ENCODE results near the gene CUX1. TPM values are rescaled to one million over a fixed set of nuclear protein-coding genes. Genes with fewer than 3 reads are reported as not detected.
"Not testable (repeated sequence)": the region's sequence is repeated elsewhere in the genome, so short reads cannot be mapped to it uniquely, and the experiment has no call there.

Gene CUX1
- total RNA-seq, 2 donors from 2014 or later, result 87.6 to 120 TPM

DNA sequence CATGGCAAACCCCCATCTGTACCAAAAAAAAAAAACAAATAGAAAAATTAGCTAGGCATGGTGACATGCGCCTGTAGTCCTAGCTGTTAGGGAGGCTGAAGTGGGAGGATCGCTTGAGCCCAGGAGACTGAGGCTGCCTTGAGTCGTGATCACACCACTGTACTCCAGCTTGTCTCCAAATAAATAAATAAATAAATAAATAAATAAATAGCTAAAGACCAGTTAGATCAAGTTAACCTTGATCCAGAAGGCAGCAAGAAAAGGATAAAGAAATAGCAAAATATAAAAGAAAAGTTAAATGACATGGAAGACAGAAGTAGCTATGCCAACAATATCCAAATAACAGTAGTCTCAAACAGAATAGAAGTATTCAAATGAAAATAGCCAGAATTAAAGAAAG, 337.0 kb downstream of the CUX1 start:
- no peak for DNase-seq (ENCODE audit: low spot score)
- intact Hi-C loops (cut with DNase I), result no loop called here

DNA sequence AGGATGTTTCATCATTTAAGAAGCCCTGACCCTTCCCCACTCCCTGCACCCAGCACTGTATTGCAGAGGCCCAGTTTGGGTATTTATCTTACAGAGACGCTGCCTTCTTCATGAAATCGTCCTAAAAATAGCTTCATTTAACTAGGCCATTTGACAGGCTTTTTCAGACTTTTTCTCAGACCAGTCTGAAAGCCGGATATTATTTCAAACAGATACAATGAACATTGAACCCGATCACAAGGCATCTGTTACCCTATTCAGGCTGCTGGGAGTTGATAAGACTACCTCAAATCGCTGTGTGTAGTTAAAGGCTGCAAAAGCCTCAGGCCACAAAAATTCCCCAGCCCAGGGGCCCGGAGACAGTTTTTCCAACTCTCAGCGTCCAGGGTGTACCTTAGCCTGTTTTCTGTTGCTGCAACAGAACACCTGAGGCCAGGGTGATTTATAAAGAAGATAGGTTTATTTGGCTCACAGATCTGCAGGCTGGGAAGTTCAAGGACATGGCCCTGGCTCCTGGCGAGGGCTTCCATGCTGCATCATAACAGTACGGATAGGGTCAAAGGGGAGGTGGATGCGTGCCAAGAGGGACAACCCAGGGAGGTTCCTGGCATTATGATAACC, 338.5 kb downstream of the CUX1 start:
- DNase-seq (ENCODE audit: low spot score), result no peak
- intact Hi-C loops (cut with DNase I), result no loop called here

DNA sequence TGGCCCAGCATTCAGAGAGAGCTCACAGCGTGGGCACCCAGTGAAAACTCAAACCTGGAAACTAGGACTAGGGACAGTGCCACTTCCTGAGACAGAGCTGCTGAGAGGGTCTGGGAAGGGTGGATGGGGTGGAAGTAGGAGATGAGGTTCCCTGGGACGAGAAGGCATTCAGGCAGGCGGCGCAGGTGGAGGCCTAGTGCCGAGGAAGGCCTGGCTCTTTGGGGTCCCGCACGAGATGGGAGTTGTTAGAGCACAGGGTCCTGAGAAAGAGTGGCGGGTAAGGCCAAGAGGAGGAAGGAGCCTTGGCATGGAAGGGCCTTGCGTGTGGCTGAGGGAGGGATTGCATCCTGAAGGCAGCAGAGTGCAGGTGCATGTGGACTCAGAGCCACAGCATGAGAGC, 339.4 kb downstream of the CUX1 start:
- DNase-seq (ENCODE audit: low spot score), result no peak
- intact Hi-C loops (cut with DNase I), result no loop called here

DNA sequence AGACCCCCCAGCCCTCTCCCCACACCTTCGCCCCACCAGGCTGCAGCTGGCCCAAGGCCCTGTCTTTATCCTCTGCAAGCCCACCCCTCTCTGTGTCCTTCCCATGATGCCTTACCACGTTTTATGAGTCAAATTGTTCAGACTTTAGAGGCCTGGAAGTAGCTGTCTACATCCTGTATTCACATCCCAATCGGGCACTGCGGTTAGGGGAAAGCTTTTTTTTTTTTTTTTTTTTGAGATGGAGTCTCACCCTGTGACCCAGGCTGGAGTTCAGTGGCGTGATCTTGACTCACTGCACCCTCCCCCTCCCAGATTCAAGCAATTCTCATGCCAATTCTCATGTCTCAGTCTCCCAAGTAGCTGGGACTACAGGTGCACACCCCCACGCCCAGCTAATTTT, 347.7 kb downstream of the CUX1 start:
- intact Hi-C loops (cut with DNase I), result no loop called here
- DNase-seq (ENCODE audit: low spot score), result no peak

DNA sequence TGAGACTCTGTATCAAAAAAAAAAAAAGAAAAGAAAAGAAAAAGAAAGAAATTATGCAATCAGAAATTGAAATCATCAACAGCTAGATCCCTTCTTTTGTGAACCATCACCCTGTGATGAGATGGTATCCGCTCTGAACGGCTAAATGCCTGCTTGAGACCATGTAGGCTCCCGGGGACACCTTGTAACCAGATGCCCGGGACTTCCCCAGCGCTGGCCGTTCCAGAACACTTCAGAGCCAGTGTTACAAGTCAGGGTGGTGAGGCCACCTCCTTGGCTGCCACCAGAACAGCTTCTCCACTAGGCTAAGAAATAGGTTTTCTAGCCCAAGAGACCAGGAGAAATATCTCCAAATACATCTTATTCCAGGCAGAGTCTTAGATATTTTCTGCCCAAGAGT, 349.8 kb downstream of the CUX1 start:
- DNase-seq (ENCODE audit: low spot score), result no peak
- intact Hi-C loops (cut with DNase I), result no loop called here

DNA sequence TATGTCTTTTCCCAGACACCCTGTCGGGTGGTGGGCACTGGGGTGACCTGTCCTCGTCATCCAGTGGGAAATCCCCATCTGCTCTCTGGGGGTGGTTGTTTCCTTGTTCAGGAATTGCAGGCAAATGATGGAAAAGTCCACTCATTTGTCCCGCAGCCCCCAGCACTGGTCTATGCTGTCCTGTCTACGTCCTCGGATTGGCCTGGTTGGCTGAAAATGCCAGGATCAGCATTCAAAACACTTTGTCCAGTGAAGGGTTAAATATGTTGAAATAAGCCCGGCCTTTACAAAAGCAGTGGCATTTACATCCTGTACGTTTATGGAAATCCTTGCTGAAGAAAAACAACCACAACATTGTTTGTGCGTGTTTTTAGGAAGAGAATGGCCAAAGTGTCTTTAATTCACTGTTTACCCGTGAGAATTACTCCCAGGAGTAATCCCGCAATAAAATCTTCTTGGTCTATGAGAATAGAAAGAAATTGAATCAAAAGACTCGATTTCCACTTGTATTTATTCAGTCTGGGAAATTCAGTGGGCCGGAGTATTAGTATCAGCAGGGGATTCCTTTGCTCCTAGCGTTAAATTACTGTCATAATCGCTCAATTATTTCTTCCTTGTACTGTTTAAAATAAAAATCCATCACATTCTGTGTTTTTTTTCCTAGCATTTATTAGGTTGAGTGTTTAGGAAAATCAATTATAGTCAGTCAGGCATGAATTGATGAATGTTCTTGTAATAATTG, 352.4 kb downstream of the CUX1 start:
- intact Hi-C loops (cut with DNase I), result no loop called here
- DNase-seq (ENCODE audit: low spot score), result no peak

DNA sequence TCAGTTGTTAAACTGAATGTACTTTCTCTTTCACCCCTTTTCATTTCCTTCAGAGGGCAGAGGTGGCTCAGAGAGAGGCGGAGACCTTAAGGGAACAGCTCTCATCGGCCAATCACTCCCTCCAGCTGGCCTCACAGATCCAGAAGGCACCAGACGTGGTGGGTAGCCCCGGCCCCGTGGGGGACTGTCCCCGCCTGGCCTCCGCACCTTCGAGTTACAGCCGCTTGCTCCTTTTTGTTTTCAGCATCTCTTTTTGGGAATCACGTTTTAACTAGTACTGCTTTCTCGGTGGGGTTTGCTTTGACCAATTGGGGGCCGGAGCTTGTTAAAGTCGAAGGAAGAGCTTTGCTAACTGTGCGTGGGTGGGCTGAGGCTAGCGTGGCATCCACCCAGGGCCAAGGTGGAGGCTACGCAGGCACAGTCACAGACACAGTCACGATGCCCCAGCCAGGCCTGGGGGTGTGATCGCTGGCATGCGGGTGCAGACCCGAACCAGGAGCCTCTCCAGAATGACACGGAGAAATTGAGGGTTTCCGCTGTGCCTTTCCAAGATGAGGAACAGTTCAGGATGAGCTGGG, 353.1 kb downstream of the CUX1 start:
- intact Hi-C loops (cut with DNase I), result no loop called here
- no peak for DNase-seq (ENCODE audit: low spot score)

DNA sequence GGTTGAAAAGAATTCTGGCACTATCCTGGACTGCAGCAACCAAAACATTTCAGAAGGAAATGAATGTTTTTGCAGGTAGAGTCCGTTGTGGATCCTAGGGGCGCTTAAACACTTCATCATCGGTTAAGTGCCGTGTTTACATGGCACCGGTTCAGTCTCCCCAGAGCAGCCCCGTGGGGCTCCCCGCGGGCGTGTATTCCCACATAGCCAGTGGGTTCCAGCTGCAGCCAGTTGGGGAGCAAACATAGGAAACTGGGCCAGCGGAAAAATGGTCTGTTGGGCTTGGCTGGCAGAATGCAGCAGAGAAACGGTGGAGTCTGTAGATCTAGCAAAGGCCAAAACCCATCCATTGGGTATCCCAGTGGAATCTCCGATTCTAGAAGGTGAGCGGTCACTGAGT, 356.2 kb downstream of the CUX1 start:
- intact Hi-C loops (cut with DNase I), result no loop called here
- no peak for DNase-seq (ENCODE audit: low spot score)

DNA sequence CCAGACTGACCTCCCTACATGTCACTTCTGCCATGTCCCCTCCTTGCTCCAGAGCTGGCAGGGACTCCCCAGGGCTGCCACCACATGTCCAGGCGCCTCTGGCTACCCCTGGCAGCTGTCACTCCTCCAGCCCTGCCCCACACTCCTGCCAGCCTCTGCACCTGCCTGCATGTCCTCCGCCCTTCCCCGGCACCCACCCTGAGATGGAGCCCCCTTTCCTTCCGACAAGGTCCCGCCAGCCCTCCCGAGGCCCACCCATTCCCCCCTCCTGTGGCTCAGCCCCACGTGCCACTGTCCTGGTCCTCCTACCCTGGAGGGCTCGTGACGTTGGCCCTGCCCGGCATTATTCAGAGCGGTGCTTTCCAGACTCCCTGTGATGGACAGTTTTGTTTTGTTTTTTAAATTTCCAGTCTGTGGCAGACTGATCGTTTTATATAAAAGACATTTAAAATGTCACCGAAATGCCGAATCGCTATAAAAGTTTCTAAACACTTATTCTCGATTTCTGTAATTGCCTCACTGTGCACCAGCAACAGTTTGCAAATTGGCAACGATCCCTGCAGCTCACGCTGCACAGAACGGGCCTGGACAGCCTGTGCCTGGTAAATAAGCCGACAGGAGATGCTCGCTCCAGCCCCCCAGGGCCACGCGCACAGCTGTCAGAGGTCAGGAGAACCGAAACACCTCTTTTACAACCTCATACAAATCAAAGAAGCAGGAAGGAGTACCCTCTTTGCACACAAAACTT, 358.2 kb downstream of the CUX1 start:
- intact Hi-C loops (cut with DNase I), result no loop called here
- DNase-seq (ENCODE audit: low spot score), result no peak

DNA sequence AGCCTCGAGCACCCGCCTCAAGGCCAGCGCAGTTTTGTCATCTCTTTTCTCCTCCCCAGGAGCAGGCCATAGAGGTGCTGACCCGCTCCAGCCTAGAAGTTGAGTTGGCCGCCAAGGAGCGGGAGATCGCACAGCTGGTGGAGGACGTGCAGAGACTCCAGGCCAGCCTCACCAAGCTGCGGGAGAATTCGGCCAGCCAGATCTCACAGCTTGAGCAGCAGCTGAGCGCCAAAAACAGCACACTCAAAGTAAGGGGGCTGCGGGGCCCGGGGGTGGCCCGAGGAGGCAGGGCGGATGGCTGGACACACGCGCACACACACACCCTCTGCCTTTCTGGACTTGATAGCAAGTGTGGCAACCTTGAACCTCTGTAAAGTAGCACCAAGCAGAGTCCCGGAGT, 361.0 kb downstream of the CUX1 start:
- intact Hi-C loops (cut with DNase I), result no loop called here

DNA sequence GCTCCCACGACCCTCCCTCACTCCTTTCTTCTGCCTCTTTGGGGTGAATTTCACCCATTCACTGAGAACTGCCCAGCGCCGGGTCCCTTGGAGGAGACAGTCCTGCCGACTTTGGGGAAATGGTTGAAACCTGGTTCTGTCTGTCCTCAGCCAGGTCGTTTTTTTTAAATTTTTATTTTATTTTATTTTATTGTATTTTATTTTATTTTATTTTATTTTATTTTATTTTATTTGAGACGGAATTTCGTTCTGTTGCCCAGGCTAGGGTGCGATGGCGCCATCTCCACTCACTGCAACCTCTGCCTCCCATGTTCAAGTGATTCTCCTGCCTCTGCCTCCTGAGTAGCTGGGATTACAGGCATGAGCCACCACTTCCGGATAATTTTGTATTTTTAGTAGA, 363.3 kb downstream of the CUX1 start:
- intact Hi-C loops (cut with DNase I), result no loop called here
- no peak for DNase-seq (ENCODE audit: low spot score)

More for the DNA sequence above, 361.0 kb downstream of the CUX1 start:
- no peak for DNase-seq (ENCODE audit: low spot score)

DNA sequence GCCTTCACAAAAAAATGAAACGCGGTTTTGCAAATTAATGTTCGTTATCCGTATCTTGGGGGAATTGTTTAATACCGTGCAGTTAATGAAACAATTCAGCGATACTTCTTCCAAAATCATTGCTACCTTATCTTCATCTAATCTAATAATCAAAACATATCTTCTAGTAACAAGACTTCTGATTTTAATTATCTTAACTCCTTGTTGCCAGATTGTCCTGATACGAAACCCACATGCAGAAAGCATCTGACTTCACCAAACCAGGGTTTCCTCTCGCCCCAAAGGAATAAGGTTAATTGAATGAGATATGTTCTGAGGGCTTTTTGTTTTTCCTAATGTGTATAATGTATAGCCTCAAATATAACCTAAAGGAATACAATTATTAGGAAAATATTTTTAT, 364.1 kb downstream of the CUX1 start:
- no peak for DNase-seq (ENCODE audit: low spot score)
- intact Hi-C loops (cut with DNase I), result no loop called here

DNA sequence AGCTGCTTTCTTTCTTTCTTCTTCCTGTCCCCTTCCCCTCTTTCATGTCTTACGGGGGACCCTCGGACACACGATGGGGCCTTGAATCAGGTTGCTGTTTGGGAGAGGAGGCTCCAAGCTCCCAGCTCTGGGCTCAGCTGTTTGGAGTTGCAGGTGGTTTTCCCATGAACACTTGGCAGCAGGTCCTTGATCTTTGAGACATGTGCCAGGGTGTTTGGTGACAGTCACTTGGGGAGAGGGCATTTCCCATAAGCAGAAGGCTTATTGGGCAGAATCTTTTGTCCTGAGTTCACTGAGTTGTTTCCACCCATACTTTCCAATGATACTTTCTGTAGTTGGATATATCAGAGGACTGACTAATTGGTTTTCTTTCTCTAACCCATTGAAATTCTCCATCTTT, 364.6 kb downstream of the CUX1 start:
- intact Hi-C loops (cut with DNase I), result no loop called here
- no peak for DNase-seq (ENCODE audit: low spot score)

DNA sequence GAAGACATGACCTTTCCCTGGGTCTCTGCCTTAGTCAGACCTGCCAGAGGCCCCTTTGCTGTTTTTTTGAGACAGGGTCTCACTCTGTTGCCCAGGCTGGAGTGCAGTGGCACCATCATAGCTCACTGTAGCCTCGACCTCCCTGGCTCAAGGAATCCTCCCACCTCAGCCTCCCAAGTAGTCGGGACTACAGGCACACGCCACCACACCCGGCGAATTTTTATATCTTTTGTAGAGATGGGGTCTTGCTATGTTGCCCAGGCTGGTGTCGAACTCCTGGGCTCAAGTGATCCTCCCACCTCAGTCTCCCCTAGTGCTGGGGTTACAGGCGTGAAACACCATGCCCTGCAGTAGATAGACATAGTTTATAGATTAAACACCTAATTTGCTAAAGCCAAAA, 366.4 kb downstream of the CUX1 start:
- intact Hi-C loops (cut with DNase I); DNase-seq (ENCODE audit: low spot score): not testable (repeated sequence)

DNA sequence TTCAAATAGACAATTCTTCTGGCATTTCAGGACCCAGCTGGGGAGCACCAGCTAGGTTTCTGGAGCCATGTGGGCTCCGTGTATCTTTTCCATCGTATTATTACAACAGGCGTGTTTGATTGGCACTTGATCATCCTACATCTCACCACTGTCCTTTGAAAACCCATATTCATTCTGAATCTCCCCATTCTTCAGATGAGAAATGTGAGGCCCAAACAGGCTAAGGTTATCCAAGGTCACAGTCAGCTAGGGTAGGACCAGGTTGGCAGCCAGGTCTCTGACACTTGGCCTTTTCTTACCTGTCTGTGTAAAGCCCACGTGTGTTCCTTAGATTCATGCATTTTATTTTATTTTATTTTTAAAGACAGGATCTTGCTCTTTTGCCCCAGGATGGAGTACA, 366.9 kb downstream of the CUX1 start:
- intact Hi-C loops (cut with DNase I), result no loop called here

DNA sequence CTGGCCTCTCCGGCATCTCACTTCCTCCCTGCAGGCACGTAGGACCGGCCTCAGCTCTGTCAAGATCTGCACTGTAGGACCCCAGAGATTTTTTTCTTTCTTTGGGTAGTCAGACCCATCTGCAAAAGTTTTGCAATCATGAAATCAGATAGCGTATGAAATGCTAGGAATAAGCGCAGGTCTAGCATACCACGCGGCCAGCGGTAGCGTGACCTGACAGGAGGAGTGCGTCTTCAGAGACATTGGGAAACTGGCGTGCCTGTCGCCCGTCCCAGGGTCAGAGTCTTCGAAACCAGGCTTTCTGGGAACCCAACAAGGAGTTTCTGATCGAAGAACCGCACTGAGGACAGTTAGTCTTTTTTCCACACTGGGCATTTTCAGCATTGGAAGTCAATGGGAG, 368.4 kb downstream of the CUX1 start:
- DNase-seq (ENCODE audit: low spot score), result no peak
- intact Hi-C loops (cut with DNase I), result no loop called here

More for the DNA sequence above, 366.9 kb downstream of the CUX1 start:
- DNase-seq (ENCODE audit: low spot score), result no peak

DNA sequence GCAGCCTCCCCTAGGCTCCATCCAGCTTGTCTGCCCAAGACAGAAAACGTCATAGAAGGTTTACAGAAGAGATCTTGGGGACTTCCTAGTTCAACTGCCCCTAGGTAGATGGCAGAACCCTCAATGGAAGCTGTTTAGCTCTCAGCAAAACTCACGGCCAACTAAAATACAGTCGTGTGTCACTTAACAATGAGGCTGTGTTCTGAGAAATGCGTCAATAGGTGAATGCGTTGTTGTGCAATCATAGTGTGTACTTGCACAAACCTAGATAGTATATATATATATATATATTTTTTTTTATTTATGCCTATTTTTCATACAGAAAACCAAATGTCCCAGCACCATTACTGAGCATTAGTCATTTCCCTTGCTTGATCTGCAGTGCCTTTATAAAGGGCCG, 368.9 kb downstream of the CUX1 start:
- no peak for DNase-seq (ENCODE audit: low spot score)

DNA sequence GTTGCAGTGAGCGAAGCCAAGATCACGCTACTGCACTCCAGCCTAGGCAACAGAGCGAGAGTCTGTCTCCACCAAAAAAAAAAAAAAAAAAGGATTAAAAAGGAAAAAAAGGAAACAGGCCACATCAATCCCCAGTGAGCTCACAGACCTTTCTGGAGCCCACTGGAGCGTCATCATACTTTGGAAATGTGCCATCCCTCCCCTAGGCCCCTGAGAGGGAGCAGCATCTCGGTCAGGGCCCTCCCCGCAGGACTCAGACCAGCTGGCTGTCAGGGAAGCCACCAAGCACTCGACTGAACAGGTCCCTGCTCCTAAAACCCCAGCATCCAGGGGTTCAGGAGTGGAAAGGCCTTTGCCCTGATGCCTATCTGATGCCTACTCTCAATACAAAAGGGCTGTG, 371.3 kb downstream of the CUX1 start:
- intact Hi-C loops (cut with DNase I), result no loop called here

More for the DNA sequence above, 368.9 kb downstream of the CUX1 start:
- intact Hi-C loops (cut with DNase I), result no loop called here

DNA sequence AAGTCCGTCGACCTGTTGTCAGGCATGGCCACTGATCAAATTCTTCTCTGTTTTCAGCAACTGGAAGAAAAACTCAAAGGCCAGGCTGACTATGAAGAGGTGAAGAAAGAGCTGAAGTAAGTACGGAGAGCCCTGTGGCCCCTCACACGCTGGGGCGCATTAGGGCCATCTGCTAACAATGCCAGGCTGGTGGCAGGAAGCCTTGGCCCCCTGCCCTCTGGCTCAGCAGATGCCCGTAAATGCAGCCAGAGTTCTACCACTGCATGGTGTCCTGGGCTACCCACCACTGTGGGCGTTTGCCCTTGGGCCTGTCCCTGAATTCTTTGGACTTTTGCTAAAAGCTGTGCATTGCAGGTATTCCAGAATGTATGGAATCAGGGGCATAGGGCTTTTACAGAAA, 372.3 kb downstream of the CUX1 start:
- DNase-seq (ENCODE audit: low spot score), result no peak
- intact Hi-C loops (cut with DNase I), result no loop called here

More for the DNA sequence above, 371.3 kb downstream of the CUX1 start:
- DNase-seq (ENCODE audit: low spot score), result no peak

DNA sequence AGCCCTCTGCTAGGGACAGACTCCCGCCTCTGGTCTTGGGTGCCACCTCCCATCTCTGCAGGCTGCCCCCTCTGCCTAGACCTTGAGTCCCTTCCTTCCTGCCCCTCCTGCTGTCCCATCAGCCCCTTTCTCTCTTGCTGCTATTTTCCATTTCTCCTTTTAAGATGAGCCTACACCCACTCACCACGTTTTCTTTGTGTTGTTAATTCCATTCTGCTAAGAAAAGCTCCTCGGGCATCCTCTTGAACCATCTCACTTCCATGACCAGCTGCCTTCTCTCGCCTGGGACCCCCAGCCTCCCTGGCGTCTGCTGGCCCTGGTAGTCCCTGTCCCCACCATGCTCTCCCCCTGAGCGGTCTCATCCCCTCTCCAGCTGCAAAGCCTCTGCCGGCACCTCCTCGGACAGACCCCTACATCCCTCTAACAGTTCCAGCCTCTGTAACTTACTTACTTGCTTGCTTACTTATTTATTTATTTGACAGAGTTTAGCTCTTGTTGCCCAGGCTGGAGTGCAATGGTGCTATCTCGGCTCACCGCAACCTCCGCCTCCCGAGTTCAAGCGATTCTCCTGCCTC, 373.4 kb downstream of the CUX1 start:
- intact Hi-C loops (cut with DNase I), result no loop called here
- no peak for DNase-seq (ENCODE audit: low spot score)
